CD4-positive, alpha-beta T cell treated with Interleukin-2 at 100 ng/mL for 4 hours (primary cell): Measurements from ENCODE around the gene ARMH4.

Experiments
- DNase-seq: peaks from one replicate; pipeline ENCODE4 v3.0.0-alpha.2; 2020; ENCODE audit warnings: low spot score

Gene ARMH4

DNA sequence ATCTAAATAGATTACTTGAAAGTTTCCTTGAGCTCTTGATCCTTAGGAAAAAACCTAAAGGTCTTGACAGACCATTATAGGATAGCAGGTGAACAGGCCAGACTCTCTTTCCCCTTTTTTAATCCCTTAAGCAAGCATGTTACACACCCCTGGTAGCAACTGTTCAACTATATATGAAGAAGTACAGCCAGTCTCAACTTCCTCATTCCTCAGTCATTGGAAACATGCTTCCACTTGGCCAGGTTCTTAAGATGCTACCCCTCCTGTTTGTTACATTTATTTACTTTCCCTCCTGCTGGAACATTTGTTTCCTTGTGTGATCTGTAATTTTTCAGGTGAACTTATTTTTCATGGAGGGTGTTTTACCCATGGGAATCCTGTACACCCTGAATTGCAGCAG, 124.1 kb downstream of the ARMH4 start:
- no peak for DNase-seq

DNA sequence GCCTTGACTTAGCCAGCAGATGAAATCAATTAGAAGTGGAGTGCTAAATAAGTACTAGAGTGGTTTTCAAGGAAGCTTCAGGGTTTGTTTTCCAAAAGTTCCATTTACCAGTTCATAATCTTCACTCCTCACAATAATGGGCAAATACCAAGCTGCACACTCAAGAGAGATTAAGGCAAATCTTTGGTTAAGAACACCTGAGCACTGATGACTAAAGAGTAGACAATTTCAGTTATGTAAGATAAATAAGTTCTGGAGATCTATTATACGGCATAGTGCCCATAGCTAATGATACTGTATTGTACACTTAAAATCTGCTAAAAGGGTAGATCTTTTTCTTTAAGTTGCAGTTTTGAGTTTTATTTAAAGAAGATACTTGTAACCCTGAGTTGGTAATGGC, 125.0 kb downstream of the ARMH4 start:
- DNase-seq, result no peak

DNA sequence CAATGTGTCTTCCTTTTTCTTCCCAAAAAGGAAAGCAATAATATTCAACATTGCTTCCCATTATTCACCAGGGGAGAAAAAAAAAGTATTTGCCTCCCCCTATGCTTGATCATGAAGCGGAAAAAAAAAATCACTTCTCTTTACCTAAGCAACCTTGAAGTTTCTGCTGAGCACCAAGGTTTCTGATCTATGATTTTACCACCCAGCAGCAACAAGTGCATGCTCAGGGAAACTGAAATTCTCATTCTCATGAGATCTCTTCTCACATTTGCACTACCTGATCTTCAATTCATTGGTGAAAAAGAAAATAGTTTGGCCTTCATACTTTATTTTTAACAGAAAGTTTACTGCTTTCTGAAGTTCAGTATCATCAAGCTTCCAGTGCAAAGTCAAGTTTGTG, 125.8 kb downstream of the ARMH4 start:
- no peak for DNase-seq

DNA sequence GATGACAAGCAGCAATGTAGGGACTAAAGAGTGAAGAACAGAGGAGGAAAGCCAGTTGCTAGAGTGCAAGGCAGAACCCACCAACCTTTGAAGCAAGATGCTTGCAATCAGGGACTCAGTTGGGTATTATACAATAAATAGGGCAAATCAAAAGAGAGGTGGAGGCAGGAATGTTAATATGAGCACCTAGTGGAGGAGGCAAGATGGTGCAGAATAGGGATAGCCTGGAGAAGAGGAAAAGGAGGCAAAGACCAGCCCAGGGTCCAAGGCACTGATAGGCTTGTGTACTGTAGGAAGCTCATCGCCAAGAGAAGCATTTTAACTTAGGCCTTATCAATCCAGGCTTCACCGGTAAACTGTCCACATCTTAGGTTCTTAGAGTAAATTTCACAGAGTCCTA, 137.2 kb downstream of the ARMH4 start:
- DNase-seq, result no peak

DNA sequence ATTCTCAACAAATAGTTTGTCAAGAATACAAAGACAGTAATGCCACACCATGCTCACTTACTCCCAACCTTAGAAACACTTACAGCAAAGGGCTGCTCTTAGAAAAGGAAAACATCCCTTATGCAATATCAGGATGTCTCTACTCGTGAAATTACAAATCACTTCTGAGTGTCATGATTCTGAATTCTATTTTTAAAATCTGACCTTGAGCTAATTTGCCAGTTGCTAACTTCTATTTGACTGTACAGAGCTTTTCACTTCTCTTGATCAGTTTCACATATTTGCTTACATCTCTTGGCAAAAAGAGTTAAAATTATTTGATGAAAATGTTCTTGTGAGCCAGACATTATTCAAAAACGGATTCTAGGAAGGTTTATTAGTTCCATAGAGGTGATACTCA, 149.4 kb downstream of the ARMH4 start:
- no peak for DNase-seq

DNA sequence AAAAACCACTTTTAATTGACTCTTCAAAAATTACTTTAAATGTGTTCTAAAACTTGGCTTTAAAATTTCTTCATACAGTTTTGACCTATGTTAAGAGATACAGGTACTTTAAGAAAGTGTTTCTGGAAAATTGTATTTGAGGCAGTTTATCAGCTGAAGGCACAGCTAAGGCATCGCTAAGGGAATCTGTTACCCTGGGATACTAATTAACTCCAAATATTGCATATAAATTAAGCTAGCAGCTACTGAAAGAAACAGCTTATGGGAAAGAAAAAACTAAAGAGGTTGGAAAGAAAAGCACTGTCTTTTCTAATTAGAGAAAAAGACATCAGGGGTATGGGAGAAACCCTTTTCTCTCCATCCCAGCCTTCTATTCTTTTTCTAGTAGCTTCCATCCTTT, 152.0 kb downstream of the ARMH4 start:
- DNase-seq, result no peak

DNA sequence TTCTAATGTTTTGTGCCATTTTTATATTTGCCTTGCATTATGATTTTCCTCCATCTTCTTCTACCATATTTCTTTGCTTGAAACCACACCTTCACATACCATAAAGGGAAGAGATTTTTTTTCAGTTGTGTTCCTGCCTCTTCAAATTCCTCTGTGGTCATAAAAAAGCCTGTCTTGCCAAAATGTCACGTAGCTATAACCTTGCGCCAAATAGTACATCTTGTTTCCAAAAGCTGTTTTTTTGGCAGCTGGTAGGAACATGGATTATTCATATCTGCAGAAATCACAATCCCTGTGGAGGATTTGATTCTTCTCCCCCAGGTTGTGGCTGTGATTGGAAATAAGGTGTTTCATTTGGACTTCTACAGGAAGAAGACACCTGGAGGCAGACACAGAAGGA, 152.5 kb downstream of the ARMH4 start:
- DNase-seq, result no peak

DNA sequence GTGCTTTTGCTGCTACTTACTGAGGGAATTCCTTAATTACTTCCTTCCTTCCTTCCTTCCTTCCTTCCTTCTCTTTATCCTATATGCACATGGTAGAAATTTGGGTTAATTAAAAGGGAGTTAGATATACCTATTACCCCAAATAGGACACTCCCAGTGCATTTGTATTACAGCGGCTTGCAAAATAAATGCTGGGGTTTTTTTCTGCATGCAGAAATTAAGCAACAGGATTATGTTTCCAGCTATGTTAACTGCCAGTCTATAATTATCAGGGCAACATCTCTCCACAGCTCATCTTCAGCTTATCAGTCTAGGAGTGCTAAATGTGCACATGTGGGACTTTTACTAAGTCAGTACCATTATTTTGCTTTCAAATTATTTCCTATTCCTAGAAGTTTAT, 153.2 kb downstream of the ARMH4 start:
- no peak for DNase-seq

DNA sequence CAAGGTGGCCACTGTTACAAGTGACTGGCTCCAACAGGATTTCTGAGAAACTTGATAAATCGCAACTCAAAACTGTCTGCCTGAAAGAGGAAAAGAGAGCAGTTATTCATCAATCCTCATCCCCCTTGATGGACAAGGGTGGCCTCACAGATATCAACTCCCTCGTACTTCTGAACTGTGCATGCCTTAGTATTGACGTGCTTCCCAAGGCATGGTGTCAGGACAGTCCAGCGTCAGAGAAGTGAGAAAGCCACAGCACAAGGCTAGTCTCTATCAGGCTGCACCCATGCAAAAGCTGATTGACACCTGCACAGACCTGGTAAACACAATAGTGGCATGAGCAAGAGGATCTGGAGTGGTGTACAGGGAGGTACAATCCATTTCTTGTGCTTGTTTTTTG, 160.7 kb downstream of the ARMH4 start:
- DNase-seq, result no peak

DNA sequence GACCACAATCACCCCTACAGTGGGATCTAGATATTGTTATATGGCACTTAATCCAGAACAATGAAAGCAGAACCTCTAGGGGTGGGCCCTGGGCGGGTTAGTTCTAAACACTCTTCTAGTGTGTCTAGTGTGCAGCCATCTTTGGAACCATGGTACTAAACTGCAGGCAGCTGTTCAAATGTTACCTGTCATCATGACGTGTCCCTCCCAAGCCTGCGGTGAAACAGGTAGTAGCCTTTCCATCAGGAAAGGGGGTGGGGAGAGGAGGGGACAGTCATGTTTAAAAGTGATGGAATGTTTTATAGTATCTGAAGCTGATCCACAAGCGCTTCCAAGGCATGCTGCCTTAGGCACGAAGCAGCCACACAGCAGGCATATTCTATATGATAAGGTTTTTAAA, 163.6 kb downstream of the ARMH4 start:
- no peak for DNase-seq

DNA sequence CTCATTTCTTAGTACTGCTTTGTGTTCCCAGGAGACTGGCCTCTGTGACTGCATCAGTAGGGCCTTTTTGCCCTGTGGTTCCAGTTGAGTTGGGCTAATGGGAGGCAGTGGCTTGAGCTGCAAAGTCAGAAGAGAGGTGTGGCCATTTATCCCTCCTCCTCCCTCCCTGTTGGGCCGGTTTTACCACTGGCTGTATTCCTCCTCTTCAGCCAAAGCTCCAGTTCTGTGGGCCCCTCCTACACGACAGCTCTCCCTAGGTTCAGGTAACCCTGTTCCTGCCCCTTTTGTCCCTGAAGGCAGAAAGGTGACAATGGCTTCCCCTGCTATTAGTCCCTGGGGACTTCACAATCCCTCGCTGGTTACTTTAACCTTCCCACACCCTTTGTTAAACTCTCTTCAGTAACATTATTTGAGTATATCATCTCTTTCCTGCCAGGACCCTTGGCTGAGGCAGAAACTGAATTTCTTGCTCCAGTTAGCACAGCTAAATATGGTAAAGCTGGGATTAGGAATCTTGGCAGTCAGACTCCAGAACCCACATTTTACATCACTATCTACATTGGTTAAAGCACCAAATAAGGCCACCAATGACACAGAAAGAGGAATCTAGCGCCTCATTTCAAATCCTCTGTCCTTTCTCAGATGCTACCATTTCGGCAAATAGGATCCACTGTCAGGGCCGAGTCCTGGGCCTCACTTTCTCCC, 164.3 kb downstream of the ARMH4 start:
- DNase-seq, result no peak

DNA sequence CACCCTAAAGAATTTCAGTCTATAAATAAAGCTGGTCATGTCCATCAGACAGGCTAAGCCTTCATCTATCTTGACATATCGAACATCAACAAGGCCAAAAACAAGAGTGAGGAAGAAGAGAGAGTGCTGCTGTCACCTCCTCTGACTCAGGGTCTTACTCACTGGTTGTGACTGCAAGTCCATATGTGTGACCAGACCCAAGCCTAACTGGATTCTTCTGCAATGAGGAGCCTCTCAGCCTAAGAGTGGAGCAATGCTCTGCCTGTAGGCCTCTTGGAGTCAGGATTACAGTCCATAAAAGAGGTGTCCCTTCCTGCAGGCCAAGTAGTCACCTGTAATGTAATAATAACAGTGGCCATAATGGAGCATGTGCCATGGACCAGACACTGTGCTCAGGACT, 165.0 kb downstream of the ARMH4 start:
- no peak for DNase-seq

DNA sequence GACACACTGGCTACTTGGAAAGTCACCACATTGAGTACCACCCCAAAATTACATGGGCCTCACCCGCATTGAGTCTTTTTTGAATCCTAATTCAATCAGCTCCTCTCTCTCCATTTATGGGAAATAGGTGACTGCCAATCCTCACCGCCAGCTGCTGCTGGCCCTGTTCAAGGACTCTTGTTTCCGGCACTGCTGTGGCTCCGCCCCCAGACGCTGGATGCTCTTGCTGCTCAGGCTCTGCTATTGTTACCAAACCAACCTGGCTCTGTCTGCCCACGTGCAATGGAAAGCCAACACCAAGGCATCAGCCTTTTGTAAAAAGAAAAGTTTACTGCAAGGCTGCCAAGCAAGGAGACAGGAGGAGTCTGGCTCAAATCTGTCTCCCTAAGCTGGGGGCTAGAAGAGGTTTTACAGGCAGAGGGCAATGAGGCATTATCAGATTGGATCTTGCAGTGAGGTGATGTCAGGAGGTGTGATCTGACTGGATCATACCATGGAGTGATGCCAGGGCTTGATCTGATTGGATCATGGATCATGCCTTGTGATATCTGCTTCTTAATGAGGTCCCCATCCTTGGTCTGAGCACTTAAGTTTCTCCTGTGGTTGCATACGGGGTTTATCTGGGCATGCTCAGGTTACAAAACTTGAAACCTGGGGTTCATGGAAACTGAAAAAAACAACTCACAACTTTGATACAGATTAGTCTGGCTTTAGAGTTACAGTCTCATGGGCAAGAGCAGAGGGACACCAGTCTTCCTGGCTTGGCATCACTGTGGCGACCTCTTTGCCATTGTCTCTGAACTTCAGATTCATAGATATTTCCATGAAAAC, 169.0 kb downstream of the ARMH4 start:
- no peak for DNase-seq

DNA sequence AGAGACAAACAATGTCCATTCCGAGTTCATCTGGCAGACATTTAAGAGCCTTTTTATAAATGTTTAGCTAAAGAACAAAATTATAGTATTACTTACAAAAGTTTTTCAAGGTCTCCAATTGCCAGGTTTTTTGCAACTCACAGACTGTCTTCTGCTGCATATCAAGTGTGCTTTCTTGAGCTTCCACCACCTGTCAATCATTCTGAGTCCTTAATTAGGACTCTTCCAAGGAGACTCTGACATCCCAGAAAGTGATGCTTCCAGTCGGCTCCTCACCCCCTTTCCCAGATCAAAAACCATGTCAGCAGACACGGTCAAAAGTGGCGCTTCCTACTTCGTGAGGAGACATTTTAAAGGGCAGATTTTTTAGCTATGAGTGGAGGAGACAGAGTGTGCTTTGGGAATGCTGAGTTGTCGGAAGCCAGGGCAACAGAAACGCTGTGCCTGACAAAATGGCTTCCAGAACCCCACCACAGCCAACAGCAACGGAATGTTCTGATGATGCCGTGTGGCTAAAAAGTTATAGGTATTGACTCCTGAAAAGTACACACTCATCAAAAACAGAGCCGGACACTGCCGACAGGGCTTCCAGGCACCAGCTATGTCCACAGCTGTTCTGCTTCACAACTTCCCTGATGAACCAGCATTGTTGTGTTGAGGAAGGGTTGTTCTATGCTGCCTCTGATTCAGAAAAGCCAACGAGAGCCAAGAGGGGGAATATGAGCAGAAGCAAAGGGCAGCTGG, 170.0 kb downstream of the ARMH4 start:
- DNase-seq, result no peak

DNA sequence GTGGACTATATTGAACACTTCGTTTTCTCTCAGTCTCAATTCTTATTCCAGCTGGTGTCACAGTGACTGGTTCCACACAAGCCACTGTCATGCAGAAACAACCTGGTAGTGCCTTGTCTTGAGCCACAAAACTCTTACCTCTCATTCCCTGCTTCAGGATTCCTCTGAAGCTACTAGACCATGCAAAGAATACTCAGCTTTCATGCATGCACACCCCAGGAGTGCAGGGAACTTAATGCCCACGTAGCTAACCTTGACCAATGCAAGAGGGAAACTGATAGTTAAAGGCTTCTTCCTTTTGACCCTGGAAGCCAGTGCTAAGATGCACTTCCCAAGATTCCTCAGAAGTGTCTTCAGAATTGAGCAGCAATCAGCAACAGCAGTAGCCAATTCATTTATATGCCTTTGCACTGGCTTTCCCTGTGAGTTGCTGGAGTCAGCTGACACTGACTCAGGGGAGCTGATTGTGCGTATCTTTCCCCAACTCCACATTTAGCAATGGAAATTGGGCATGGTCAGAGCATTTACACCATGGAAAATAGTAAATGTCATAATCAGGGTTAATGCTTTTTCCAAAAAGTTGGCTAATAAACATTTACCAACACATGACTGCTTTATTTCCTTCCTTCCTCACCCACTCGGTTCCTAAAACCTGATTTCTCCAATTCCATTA, 172.5 kb downstream of the ARMH4 start:
- DNase-seq, result no peak

DNA sequence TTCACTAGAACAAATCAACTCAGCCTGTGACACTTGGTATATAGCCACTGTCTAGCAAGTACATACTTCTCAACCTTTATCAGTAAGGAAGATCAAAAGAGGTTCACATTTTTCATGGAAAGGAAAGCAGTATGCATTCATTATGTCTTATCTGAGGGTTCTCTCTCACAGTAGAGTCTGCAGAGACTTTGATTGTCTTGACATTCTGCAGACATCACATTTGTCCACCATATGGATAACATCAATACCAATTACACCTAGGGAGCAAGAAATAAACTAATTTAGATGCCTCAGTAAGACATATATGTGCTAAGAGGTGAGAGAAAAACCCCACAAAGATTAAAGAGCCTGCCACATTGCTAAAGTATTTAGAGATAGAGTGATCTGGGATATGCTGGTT, 175.3 kb downstream of the ARMH4 start:
- no peak for DNase-seq

DNA sequence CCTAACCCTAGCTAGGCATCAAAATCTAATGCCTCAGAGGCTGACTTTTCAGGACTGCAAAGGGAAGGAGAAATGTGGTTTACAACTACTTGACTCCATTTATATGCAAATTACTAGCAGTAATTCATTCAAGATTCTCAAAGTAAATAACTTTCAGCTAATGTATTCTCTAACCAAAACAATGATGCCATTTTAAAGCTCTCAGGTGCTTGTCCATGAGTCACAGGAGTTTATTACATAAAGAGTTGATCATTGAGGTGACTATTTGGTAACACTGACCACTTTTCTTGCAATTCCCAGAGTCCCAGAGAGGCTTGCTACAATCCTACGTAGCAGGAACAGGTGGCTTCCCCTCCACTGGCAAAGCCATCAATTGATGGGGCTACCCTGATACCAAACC, 177.1 kb downstream of the ARMH4 start:
- DNase-seq, result no peak

DNA sequence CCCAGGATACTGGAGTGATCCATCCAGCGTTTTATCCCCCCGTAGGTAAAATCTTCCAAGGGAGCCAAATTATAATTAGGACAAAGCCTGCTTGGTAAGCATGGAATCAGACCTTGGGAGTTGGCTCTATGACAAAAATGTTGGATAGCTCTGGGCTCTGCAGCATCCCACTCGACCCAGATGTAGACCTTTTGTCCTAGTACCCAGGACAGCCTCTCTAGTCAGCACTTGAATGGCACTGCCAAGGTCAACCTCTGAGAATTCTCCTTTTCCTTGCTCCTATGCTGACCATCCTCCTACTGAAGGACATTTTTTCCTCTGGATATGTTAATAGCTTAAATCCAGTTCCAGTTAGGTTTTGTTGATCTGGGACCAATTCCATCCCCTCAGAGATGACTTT, 181.4 kb downstream of the ARMH4 start:
- no peak for DNase-seq

DNA sequence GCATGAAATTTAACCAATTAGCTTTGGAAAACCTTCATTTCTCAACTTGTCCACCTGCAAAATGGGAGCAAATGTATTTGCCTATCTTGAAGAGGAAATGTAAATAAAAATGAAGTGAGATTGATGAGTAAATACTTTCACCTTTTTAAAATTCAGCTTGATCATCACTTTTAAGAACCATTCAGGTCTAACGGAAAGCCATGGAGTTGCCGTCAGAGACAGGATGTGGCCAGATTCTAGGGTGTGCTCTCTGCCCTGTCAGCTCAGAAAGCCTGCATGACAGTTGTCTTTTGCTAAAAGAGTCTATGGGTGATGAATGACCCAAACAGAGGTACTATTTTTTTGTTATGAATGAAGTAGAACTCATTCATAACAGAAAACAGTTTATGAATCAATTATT, 181.8 kb downstream of the ARMH4 start:
- DNase-seq, result no peak

DNA sequence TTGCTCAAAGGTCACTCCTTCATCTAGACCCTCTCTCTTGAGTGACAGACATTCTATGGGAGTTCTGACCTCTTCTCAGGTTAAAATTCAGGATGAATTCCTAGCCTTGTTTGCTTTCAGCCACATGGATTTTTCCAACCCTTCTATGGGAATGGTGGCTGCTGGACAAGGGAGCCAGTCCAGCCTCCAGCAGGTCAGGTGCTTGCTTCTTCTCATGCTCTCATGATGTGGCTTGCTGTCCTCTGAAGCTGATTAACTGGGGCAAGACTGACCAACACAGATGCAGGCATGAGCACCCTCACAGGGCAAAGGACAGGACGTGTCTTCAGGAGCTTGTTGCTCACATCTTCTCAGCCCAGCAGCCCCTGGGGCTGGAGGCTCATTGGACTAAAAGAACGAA, 188.9 kb downstream of the ARMH4 start:
- no peak for DNase-seq

DNA sequence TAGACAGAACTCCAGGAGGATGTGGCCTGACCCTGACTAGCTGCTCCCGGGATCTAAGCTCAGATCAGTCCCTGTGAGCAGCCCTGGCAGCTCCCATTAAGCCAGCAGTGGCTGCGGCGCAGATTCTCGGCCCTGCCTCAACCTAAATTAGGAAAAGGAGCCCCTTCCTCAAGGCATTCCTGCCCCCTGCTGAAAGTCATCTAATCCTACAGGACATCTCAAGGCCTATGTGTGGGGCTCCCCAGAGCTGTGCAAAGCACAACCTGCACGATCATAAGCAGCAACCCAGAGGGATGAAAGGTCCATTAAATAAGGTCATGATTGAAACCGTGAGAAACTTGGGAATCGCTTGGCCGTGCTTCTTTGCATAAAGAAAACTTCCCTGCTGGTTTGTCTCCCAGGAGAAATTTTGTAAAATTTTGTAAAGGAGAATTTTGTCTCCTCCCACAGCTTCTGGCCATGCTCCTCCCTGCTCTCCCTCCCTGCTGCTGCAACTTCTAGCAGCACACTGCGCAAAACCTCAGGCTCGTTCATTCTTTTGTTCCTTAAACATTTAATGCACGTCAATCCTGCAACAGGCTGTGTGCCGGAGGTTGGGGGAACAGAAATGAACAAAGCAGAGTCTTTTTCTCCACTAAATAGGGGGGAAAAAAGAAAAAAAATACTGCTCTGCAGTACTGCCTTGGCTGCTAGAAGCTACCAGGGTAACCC, 189.5 kb downstream of the ARMH4 start:
- no peak for DNase-seq

DNA sequence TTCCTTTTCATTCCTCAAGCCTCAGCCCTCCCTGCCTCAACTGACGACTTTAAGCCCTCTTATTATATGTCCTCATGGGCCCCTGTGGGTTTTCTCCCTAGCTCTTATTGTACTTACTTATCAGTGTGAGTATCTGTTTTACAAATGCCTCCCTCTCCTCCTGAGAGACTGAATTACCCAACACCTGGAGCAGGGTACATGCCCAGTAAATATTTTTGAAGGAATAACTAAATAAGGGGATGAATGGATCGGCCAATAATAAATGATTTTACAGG, 190.3 kb downstream of the ARMH4 start:
- no peak for DNase-seq
